ENCODE data around the gene ZFC3H1.

ZFC3H1 gene

DNA sequence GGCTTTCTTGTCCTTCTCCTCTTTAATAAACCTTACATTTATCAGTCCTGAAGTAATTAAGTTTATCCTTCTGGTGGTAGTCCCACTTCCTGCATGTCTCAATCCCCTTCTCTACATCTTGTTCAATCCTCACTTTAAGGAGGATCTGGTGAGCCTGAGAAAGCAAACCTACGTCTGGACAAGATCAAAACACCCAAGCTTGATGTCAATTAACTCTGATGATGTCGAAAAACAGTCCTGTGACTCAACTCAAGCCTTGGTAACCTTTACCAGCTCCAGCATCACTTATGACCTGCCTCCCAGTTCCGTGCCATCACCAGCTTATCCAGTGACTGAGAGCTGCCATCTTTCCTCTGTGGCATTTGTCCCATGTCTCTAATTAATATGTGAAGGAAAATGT, 79.3 kb downstream of the ZFC3H1 start:
- Histone ChIP-seq H3K9me2 (replicated peaks; ENCODE audit: low read depth, low read length) (no peaks in the 10 kb centered on the region), H3K4me3 (ENCODE audit: low read length, poor library complexity, severe bottlenecking) (no peak overlapping the region), H3K79me2 (ENCODE audit: insufficient read depth, low read length) (no peaks in the 10 kb centered on the region), H3F3A (ENCODE audit: low read depth) (no peaks in the 10 kb centered on the region), H2AFZ (ENCODE audit: low read length) (no peak overlapping the region), H3K4me2 (ENCODE audit: low read depth, low read length, poor library complexity, severe bottlenecking) (no peak overlapping the region), H3K36me3 (ENCODE audit: insufficient read depth, low read length) (no peaks in the 10 kb centered on the region), H4K20me1 (ENCODE audit: insufficient read depth, low read length, poor library complexity, severe bottlenecking) (no peaks in the 10 kb centered on the region), H3K9me3 (ENCODE audit: insufficient read depth, low read depth, low read length) (no peaks in the 10 kb centered on the region), H3K27me3 (ENCODE audit: insufficient read depth, low read length, poor library complexity, severe bottlenecking) (no peaks in the 10 kb centered on the region), H3K9ac (ENCODE audit: low read depth, low read length, poor library complexity, severe bottlenecking) (no peak overlapping the region), H3K4me1 (ENCODE audit: insufficient read depth, low read length, poor library complexity, severe bottlenecking) (no peaks in the 10 kb centered on the region)
- TF ChIP-seq, protein P1, sequence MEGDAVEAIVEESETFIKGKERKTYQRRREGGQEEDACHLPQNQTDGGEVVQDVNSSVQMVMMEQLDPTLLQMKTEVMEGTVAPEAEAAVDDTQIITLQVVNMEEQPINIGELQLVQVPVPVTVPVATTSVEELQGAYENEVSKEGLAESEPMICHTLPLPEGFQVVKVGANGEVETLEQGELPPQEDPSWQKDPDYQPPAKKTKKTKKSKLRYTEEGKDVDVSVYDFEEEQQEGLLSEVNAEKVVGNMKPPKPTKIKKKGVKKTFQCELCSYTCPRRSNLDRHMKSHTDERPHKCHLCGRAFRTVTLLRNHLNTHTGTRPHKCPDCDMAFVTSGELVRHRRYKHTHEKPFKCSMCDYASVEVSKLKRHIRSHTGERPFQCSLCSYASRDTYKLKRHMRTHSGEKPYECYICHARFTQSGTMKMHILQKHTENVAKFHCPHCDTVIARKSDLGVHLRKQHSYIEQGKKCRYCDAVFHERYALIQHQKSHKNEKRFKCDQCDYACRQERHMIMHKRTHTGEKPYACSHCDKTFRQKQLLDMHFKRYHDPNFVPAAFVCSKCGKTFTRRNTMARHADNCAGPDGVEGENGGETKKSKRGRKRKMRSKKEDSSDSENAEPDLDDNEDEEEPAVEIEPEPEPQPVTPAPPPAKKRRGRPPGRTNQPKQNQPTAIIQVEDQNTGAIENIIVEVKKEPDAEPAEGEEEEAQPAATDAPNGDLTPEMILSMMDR (conservative IDR thresholded peaks at IDR 0.05; ENCODE audit: low read length): no peak
- no peak for TF ChIP-seq EZH2phosphoT487 (IDR thresholded peaks at IDR 0.05; ENCODE audit: borderline replicate concordance)

DNA sequence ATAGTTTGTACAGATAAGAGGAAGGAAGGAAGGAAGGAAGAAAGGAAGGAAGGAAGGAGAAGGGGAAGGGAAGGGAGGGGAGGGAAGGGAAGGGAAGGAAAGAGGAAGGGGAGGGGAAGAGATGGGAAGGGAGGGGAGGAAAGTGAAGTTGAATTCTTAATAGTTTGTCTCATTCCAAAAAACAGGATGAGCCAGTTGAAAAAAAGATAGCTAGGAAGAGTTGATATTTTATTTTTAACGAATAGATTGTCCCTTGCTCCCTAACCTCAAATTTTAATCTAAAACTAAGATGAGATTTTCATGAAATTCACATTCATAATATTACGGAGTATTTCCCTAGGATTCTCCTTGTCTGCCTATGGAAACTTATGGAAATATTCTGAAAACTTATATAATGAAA, 80.7 kb downstream of the ZFC3H1 start:
- H3K4me1 ChIP-seq (ENCODE audit: insufficient read depth, low read length, poor library complexity, severe bottlenecking): peaks cover 8% of the 10 kb centered on the region

DNA sequence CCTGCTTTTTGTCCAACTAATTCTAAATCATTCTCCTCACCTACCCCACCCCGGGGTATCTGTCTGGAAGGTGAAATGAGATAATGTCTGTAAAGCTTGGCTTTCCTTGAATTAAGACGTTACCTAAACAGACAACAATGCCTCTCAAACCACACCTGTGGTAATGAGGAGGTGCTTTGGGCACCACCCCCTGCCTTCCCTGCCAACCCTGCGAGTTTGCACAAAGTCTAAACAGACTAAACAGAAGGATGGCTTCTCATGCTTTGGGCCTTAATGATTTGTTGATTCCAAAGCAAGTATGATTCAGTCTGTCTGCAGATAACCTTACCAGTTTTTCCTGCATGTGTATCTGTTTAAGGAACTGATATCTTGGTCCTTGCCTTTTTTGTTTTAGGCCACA, 82.4 kb downstream of the ZFC3H1 start:
- H3K36me3 ChIP-seq (ENCODE audit: insufficient read depth, low read length): no peaks in the 10 kb centered on the region
- no peaks in the 10 kb centered on the region for H3K9me3 ChIP-seq (ENCODE audit: insufficient read depth, low read depth, low read length)
- H3K4me2 ChIP-seq (ENCODE audit: low read depth, low read length, poor library complexity, severe bottlenecking): no peak overlapping the region
- no peaks in the 10 kb centered on the region for H3F3A ChIP-seq (ENCODE audit: low read depth)
- no peaks in the 10 kb centered on the region for H4K20me1 ChIP-seq (ENCODE audit: insufficient read depth, low read length, poor library complexity, severe bottlenecking)
- H3K4me1 ChIP-seq (ENCODE audit: insufficient read depth, low read length, poor library complexity, severe bottlenecking): peaks cover 20% of the 10 kb centered on the region
- H3K9me2 ChIP-seq (replicated peaks; ENCODE audit: low read depth, low read length): no peaks in the 10 kb centered on the region
- no peak for TF ChIP-seq EZH2phosphoT487 (IDR thresholded peaks at IDR 0.05; ENCODE audit: borderline replicate concordance)
- TF ChIP-seq, protein P1 (conservative IDR thresholded peaks at IDR 0.05; ENCODE audit: low read length): no peak
- no peak overlapping the region for H3K4me3 ChIP-seq (ENCODE audit: low read length, poor library complexity, severe bottlenecking)
- H3K79me2 ChIP-seq (ENCODE audit: insufficient read depth, low read length): no peaks in the 10 kb centered on the region
- no peaks in the 10 kb centered on the region for H3K27me3 ChIP-seq (ENCODE audit: insufficient read depth, low read length, poor library complexity, severe bottlenecking)
- no peak overlapping the region for H2AFZ ChIP-seq (ENCODE audit: low read length)
- H3K9ac ChIP-seq (ENCODE audit: low read depth, low read length, poor library complexity, severe bottlenecking): no peak overlapping the region

More for the DNA sequence above, 80.7 kb downstream of the ZFC3H1 start:
- TF ChIP-seq EZH2phosphoT487 (IDR thresholded peaks at IDR 0.05; ENCODE audit: borderline replicate concordance): no peak
- TF ChIP-seq, protein P1 (conservative IDR thresholded peaks at IDR 0.05; ENCODE audit: low read length): no peak
- Histone ChIP-seq H2AFZ (ENCODE audit: low read length) (no peak overlapping the region), H3F3A (ENCODE audit: low read depth) (no peaks in the 10 kb centered on the region), H3K9me2 (replicated peaks; ENCODE audit: low read depth, low read length) (no peaks in the 10 kb centered on the region), H3K79me2 (ENCODE audit: insufficient read depth, low read length) (no peaks in the 10 kb centered on the region), H4K20me1 (ENCODE audit: insufficient read depth, low read length, poor library complexity, severe bottlenecking) (no peaks in the 10 kb centered on the region), H3K36me3 (ENCODE audit: insufficient read depth, low read length) (no peaks in the 10 kb centered on the region), H3K9me3 (ENCODE audit: insufficient read depth, low read depth, low read length) (no peaks in the 10 kb centered on the region), H3K9ac (ENCODE audit: low read depth, low read length, poor library complexity, severe bottlenecking) (no peak overlapping the region), H3K4me3 (ENCODE audit: low read length, poor library complexity, severe bottlenecking) (no peak overlapping the region), H3K27me3 (ENCODE audit: insufficient read depth, low read length, poor library complexity, severe bottlenecking) (no peaks in the 10 kb centered on the region), H3K4me2 (ENCODE audit: low read depth, low read length, poor library complexity, severe bottlenecking) (no peak overlapping the region)
